K562 (cell line): Measurements from ENCODE around the gene CBX8. TPM values are rescaled to one million over a fixed set of nuclear protein-coding genes. Genes with fewer than 3 reads are reported as not detected.

ENCODE experiments used
- BACH1 ChIP-seq: fragments of 200-800 bp; sonication (Bioruptor generic); IDR thresholded peaks from 2 replicates; pipeline ENCODE4 v1.6.1; 2016; ENCODE audit warnings: missing genetic modification characterization, missing compliant biosample characterization
- BRD4 ChIP-seq: fragments of 200-600 bp; sonication (generic); IDR thresholded peaks from 2 replicates; pipeline ENCODE4 v1.6.1; 2017; ENCODE audit warnings: inconsistent platforms
- COPS2 ChIP-seq: fragments of 450-650 bp; conservative IDR thresholded peaks from 2 replicates; pipeline ENCODE4 v1.6.1; 2016; ENCODE audit warnings: mild to moderate bottlenecking, moderate library complexity
- EP400 ChIP-seq: fragments of 450-650 bp; IDR thresholded peaks from 2 replicates; pipeline ENCODE4 v1.6.1; 2017; ENCODE audit warnings: antibody characterized with exemption, mild to moderate bottlenecking, moderate library complexity
- FOXJ2 ChIP-seq: fragments of 200-800 bp; sonication (Bioruptor generic); IDR thresholded peaks from 2 replicates; pipeline ENCODE4 v1.6.1; 2016; ENCODE audit warnings: missing genetic modification characterization, missing compliant biosample characterization
- HDGF ChIP-seq: fragments of 450-650 bp; IDR thresholded peaks from 2 replicates; pipeline ENCODE4 v1.6.1; 2016
- ILF3 ChIP-seq: fragments of 450-650 bp; IDR thresholded peaks from 2 replicates; pipeline ENCODE4 v1.6.1; 2018; ENCODE audit warnings: antibody characterized with exemption, mild to moderate bottlenecking, moderate library complexity, borderline replicate concordance
- LEF1 ChIP-seq: fragments of 450-650 bp; IDR thresholded peaks from 2 replicates; pipeline ENCODE4 v1.6.1; 2016; ENCODE audit warnings: mild to moderate bottlenecking
- NCOR1 ChIP-seq: fragments of 450-650 bp; IDR thresholded peaks from 2 replicates; pipeline ENCODE4 v1.6.1; 2016; ENCODE audit warnings: mild to moderate bottlenecking, moderate library complexity
- NFE2 ChIP-seq: IDR thresholded peaks from 2 replicates; pipeline ENCODE4 v1.6.1; 2014; ENCODE audit warnings: antibody characterized with exemption, low read depth
- RBM34 ChIP-seq: fragments of 200-400 bp; formaldehyde crosslinking; IDR thresholded peaks from 2 replicates; pipeline ENCODE4 v1.6.1; 2018; ENCODE audit warnings: low read length, borderline replicate concordance; ENCODE audit not compliant: insufficient read depth
- SOX6 ChIP-seq: fragments of 450-650 bp; IDR thresholded peaks from 2 replicates; pipeline ENCODE4 v1.6.1; 2014; ENCODE audit warnings: mild to moderate bottlenecking
- SPI1 ChIP-seq: IDR thresholded peaks from 2 replicates; pipeline ENCODE4 v1.6.1; 2011; ENCODE audit warnings: low read depth, low read length, control low read depth, borderline replicate concordance
- SRSF3 ChIP-seq: fragments of 200-400 bp; formaldehyde crosslinking; IDR thresholded peaks from 2 replicates; pipeline ENCODE4 v1.6.1; 2016; ENCODE audit warnings: mild to moderate bottlenecking, low read length, moderate library complexity; ENCODE audit not compliant: insufficient read depth
- SRSF9 ChIP-seq: fragments of 200-400 bp; formaldehyde crosslinking; IDR thresholded peaks from 2 replicates; pipeline ENCODE4 v1.6.1; 2017; ENCODE audit warnings: low read depth, low read length, borderline replicate concordance
- TCF3 ChIP-seq: sonication (generic); formaldehyde crosslinking; IDR thresholded peaks from 2 replicates; pipeline ENCODE4 v1.4.0; 2020; ENCODE audit warnings: mild to moderate bottlenecking, missing genetic modification reagents
- TOE1 ChIP-seq, 2 experiments: fragments of 450-650 bp in 1 of 2; sonication (generic) in 1 of 2; formaldehyde crosslinking in 1 of 2; IDR thresholded peaks; 2 replicates each; pipeline versions ENCODE4 v1.7.1 to v1.8.0; 2016 to 2022; ENCODE audit warnings: borderline replicate concordance in 2 of 2, mild to moderate bottlenecking in 2 of 2, antibody characterized with exemption in 1 of 2, inconsistent platforms in 1 of 2, low read depth in 1 of 2, missing genetic modification reagents in 1 of 2, moderate library complexity in 1 of 2
- TRIM24 ChIP-seq, 2 experiments: fragments of 450-650 bp; IDR thresholded peaks; 2 replicates each; pipeline ENCODE4 v1.6.1; 2016
- XRCC3 ChIP-seq: fragments of 450-650 bp; IDR thresholded peaks from 2 replicates; pipeline ENCODE4 v1.6.1; 2017; ENCODE audit warnings: mild to moderate bottlenecking, moderate library complexity
- ZNF324 ChIP-seq: fragments of 250-450 bp; sonication (Bioruptor Pico); IDR thresholded peaks from 2 replicates; pipeline ENCODE4 v1.4.0; 2020; ENCODE audit warnings: mild to moderate bottlenecking
- polyA plus RNA-seq, 8 experiments: library from polyadenylated mRNA; depleted of rRNA in 4 of 8; stranded (reverse) in 5 of 8; unstranded in 3 of 8; fragments of >200 nt; fragmentation: Nextera tagmentation in 2 of 8; fragmentation: Illumina TruSeq in 1 of 8; extraction: Ambion mirVana in 2 of 8; extraction: Trizol in 1 of 8; gene quantifications; 2 replicates each; pipeline versions ENCODE4 v1.2.1 to v1.2.3, GENCODE V29; 2011 to 2014; ENCODE audit warnings: inconsistent platforms in 1 of 8, missing spikeins in 1 of 8
- total RNA-seq, 7 experiments: library from RNA; depleted of rRNA in 6 of 7; stranded (reverse); fragments of >200 nt in 6 of 7; fragmentation: Illumina TruSeq in 2 of 7; extraction: Trizol in 2 of 7; gene quantifications; 2 replicates each; pipeline versions ENCODE4 v1.2.1 to v1.2.3, GENCODE V29; 2011 to 2021; ENCODE audit warnings: low replicate concordance in 1 of 7
- TF ChIP-seq, protein P1 (sequence below): fragments of 450-650 bp; IDR thresholded peaks from 2 replicates; pipeline ENCODE4 v1.6.1; 2016; ENCODE audit warnings: borderline replicate concordance
- TF ChIP-seq, protein P2 (sequence below): fragments of 450-650 bp; IDR thresholded peaks from 2 replicates; pipeline ENCODE4 v1.6.1; 2016
- TF ChIP-seq, protein P3 (sequence below): fragments of 250-450 bp; sonication (Bioruptor Pico); IDR thresholded peaks from 2 replicates; pipeline ENCODE4 v1.4.0; 2020

CBX8 gene
- total and polyA plus RNA-seq, 9 of the 15 experiments (the other 6 are each of a cell fraction or from before 2014, with no cell fraction given): 0.08 to 11.9 (median 2.6) TPM

DNA sequence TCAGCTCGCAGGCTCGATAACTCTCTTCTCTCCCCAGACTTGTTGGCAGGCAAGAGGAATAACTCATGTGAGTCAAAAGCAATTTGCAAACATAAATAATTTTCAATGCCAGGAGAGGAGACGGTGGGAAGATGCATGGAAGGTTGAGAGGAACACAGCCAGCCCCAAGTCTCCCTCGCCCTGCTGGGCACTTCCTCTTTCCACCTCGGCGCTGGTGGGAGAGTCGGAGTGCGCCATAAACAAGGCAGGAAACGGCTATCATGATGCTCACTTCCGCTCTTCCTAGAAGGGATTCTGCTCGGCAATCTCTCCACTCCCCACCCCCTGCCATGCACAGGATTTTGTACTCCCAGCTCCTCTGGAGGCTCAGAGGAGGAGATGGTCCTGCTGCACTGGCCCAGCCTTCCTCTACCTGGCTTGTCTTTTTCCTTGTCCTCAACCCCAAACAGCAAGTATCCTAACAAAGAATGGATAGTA, 29.4 kb upstream of the CBX8 start (continued):
- TF ChIP-seq SOX6 (0 out of 2 replicates have a peak, but pooled peaks have one; percentile 42), TOE1 (IDR thresholded peaks at IDR 0.05; ENCODE audit: borderline replicate concordance) (peak; percentile 50; the same call in 1 of the 2 replicates), TOE1 (CRISPR knock-in tag; IDR thresholded peaks at IDR 0.05; ENCODE audit: borderline replicate concordance, low read depth) (no peak), ZNF324 (CRISPR knock-in tag) (no peak), RBM34 (no peak), TCF3 (CRISPR knock-in tag) (no peak), SPI1 (peak; percentile 100), EP400 (peak; percentile 73), BACH1 (tag) (no peak), ILF3 (no peak), XRCC3 (no peak), BRD4 (no peak), SRSF9 (no peak), COPS2 (no peak), NFE2 (no peak), FOXJ2 (no peak), HDGF (no peak), NCOR1 (peak; percentile 54), LEF1 (no peak), SRSF3 (no peak), TRIM24 (IDR thresholded peaks at IDR 0.05) (0 out of 4 replicates have a peak, but pooled peaks of 1 of the 2 experiments have one; percentile 35)
- TF ChIP-seq, protein P1, sequence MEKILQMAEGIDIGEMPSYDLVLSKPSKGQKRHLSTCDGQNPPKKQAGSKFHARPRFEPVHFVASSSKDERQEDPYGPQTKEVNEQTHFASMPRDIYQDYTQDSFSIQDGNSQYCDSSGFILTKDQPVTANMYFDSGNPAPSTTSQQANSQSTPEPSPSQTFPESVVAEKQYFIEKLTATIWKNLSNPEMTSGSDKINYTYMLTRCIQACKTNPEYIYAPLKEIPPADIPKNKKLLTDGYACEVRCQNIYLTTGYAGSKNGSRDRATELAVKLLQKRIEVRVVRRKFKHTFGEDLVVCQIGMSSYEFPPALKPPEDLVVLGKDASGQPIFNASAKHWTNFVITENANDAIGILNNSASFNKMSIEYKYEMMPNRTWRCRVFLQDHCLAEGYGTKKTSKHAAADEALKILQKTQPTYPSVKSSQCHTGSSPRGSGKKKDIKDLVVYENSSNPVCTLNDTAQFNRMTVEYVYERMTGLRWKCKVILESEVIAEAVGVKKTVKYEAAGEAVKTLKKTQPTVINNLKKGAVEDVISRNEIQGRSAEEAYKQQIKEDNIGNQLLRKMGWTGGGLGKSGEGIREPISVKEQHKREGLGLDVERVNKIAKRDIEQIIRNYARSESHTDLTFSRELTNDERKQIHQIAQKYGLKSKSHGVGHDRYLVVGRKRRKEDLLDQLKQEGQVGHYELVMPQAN: no peak
- TF ChIP-seq, protein P2, sequence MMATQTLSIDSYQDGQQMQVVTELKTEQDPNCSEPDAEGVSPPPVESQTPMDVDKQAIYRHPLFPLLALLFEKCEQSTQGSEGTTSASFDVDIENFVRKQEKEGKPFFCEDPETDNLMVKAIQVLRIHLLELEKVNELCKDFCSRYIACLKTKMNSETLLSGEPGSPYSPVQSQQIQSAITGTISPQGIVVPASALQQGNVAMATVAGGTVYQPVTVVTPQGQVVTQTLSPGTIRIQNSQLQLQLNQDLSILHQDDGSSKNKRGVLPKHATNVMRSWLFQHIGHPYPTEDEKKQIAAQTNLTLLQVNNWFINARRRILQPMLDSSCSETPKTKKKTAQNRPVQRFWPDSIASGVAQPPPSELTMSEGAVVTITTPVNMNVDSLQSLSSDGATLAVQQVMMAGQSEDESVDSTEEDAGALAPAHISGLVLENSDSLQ: no peak
- TF ChIP-seq, protein P3, sequence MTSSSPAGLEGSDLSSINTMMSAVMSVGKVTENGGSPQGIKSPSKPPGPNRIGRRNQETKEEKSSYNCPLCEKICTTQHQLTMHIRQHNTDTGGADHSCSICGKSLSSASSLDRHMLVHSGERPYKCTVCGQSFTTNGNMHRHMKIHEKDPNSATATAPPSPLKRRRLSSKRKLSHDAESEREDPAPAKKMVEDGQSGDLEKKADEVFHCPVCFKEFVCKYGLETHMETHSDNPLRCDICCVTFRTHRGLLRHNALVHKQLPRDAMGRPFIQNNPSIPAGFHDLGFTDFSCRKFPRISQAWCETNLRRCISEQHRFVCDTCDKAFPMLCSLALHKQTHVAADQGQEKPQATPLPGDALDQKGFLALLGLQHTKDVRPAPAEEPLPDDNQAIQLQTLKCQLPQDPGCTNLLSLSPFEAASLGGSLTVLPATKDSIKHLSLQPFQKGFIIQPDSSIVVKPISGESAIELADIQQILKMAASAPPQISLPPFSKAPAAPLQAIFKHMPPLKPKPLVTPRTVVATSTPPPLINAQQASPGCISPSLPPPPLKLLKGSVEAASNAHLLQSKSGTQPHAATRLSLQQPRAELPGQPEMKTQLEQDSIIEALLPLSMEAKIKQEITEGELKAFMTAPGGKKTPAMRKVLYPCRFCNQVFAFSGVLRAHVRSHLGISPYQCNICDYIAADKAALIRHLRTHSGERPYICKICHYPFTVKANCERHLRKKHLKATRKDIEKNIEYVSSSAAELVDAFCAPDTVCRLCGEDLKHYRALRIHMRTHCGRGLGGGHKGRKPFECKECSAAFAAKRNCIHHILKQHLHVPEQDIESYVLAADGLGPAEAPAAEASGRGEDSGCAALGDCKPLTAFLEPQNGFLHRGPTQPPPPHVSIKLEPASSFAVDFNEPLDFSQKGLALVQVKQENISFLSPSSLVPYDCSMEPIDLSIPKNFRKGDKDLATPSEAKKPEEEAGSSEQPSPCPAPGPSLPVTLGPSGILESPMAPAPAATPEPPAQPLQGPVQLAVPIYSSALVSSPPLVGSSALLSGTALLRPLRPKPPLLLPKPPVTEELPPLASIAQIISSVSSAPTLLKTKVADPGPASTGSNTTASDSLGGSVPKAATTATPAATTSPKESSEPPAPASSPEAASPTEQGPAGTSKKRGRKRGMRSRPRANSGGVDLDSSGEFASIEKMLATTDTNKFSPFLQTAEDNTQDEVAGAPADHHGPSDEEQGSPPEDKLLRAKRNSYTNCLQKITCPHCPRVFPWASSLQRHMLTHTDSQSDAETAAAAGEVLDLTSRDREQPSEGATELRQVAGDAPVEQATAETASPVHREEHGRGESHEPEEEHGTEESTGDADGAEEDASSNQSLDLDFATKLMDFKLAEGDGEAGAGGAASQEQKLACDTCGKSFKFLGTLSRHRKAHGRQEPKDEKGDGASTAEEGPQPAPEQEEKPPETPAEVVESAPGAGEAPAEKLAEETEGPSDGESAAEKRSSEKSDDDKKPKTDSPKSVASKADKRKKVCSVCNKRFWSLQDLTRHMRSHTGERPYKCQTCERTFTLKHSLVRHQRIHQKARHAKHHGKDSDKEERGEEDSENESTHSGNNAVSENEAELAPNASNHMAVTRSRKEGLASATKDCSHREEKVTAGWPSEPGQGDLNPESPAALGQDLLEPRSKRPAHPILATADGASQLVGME (CRISPR knock-in tag): peak; percentile 8; the same call in 1 of the 2 replicates
